HEK293 (cell line): Measurements from ENCODE around the gene HFM1.

Experiments
- CTCF ChIA-PET: fragments of 350-600 bp; formaldehyde crosslinking; extraction: SDS; loops from one replicate; lab custom pipeline; 2021; ENCODE audit warnings: antibody characterized with exemption; lab: Yijun Ruan, JAX
- POLR2A ChIA-PET: fragments of 300-600 bp; formaldehyde crosslinking; extraction: SDS; loops from one replicate; lab custom pipeline; 2020; ENCODE audit warnings: antibody characterized with exemption, inconsistent platforms; lab: Yijun Ruan, JAX
- H3K27ac ChIP-seq: fragments of 200-500 bp; sonication (Bioruptor generic); 2 replicates; pipeline ENCODE4 v1.5.1; 2014; ENCODE audit warnings: low read depth, low read length, control low read depth, inconsistent platforms; ENCODE audit errors: extremely low read depth
- H3K36me3 ChIP-seq, 2 experiments: fragments of 200-500 bp in 1 of 2; sonication (Bioruptor generic) in 1 of 2; 1 replicate in 1 of 2; 2 replicates in 1 of 2; pipeline ENCODE4 v1.5.1; 2014 to 2017; ENCODE audit warnings: inconsistent platforms in 2 of 2, low read length in 2 of 2; ENCODE audit not compliant: control insufficient read depth in 2 of 2, insufficient read depth in 1 of 2
- H3K4me1 ChIP-seq: fragments of 200-500 bp; sonication (Bioruptor generic); 2 replicates; pipeline ENCODE4 v1.5.1; 2014; ENCODE audit warnings: mild to moderate bottlenecking, low read length, inconsistent platforms; ENCODE audit not compliant: control insufficient read depth, insufficient read depth
- H3K4me3 ChIP-seq: 2 replicates; pipeline ENCODE4 v1.5.1; 2011; ENCODE audit warnings: low read depth, mild to moderate bottlenecking, control low read depth, low read length, moderate library complexity
- H3K9me3 ChIP-seq: fragments of 200-500 bp; sonication (Bioruptor generic); 2 replicates; pipeline ENCODE4 v1.5.1; 2014; ENCODE audit warnings: low read depth, low read length, inconsistent platforms; ENCODE audit not compliant: control insufficient read depth, insufficient read depth
- GLI4 ChIP-seq: fragments of 450-650 bp; formaldehyde crosslinking; IDR thresholded peaks from 2 replicates; pipeline ENCODE4 v1.5.1; 2016; ENCODE audit warnings: missing biosample characterization, missing genetic modification characterization
- HOXA7 ChIP-seq: sonication (generic); formaldehyde crosslinking; IDR thresholded peaks from 2 replicates; pipeline ENCODE4 v1.8.1; 2022; ENCODE audit warnings: missing genetic modification reagents, borderline replicate concordance
- TCF7L2 ChIP-seq: IDR thresholded peaks from 2 replicates; pipeline ENCODE4 v1.6.1; 2011; ENCODE audit warnings: low read depth, mild to moderate bottlenecking, inconsistent platforms, low read length, moderate library complexity, borderline replicate concordance
- ZFP37 ChIP-seq: fragments of 450-650 bp; formaldehyde crosslinking; IDR thresholded peaks from 2 replicates; pipeline ENCODE4 v1.5.1; 2016; ENCODE audit warnings: missing biosample characterization, missing genetic modification characterization
- ZNF157 ChIP-seq: fragments of 450-650 bp; formaldehyde crosslinking; IDR thresholded peaks from 2 replicates; pipeline ENCODE4 v1.5.1; 2016; ENCODE audit warnings: missing biosample characterization, missing genetic modification characterization
- ZNF394 ChIP-seq: fragments of 450-650 bp; formaldehyde crosslinking; IDR thresholded peaks from 2 replicates; pipeline ENCODE4 v1.5.1; 2016; ENCODE audit warnings: missing biosample characterization, missing genetic modification characterization, mild to moderate bottlenecking, moderate library complexity, borderline replicate concordance
- ZNF416 ChIP-seq: fragments of 450-650 bp; formaldehyde crosslinking; IDR thresholded peaks from 2 replicates; pipeline ENCODE4 v1.5.1; 2016; ENCODE audit warnings: missing biosample characterization, missing genetic modification characterization
- ZNF426 ChIP-seq: fragments of 450-650 bp; formaldehyde crosslinking; IDR thresholded peaks from 2 replicates; pipeline ENCODE4 v1.5.1; 2017; ENCODE audit warnings: missing biosample characterization, missing genetic modification characterization, mild to moderate bottlenecking, inconsistent platforms, moderate library complexity
- ZNF624 ChIP-seq: fragments of 450-650 bp; formaldehyde crosslinking; IDR thresholded peaks from 2 replicates; pipeline ENCODE4 v1.5.1; 2017; ENCODE audit warnings: missing biosample characterization, missing genetic modification characterization
- ZNF658 ChIP-seq: fragments of 450-650 bp; formaldehyde crosslinking; IDR thresholded peaks from 2 replicates; pipeline ENCODE4; 2016; ENCODE audit warnings: missing biosample characterization, missing genetic modification characterization
- TF ChIP-seq, protein P1 (sequence below): fragments of 450-650 bp; formaldehyde crosslinking; IDR thresholded peaks from 2 replicates; pipeline ENCODE4 v1.5.1; 2017; ENCODE audit warnings: missing biosample characterization, missing genetic modification characterization
- TF ChIP-seq, protein P2 (sequence below): fragments of 450-650 bp; formaldehyde crosslinking; IDR thresholded peaks from 2 replicates; pipeline ENCODE4 v1.5.1; 2016; ENCODE audit warnings: missing biosample characterization, missing genetic modification characterization, borderline replicate concordance
- TF ChIP-seq, protein P3 (sequence below): fragments of 450-650 bp; formaldehyde crosslinking; IDR thresholded peaks from 2 replicates; pipeline ENCODE4 v1.5.1; 2016; ENCODE audit warnings: missing biosample characterization, missing genetic modification characterization, low read depth
- TF ChIP-seq, protein P4 (sequence below): fragments of 450-650 bp; formaldehyde crosslinking; conservative IDR thresholded peaks from 2 replicates; pipeline ENCODE4 v1.5.1; 2016; ENCODE audit warnings: low read depth, missing biosample characterization, missing genetic modification characterization
- TF ChIP-seq, protein P5 (sequence below): sonication (generic); formaldehyde crosslinking; IDR thresholded peaks from 2 replicates; pipeline ENCODE4 v1.8.1; 2022; ENCODE audit warnings: mild to moderate bottlenecking, moderate library complexity, missing genetic modification reagents
- TF ChIP-seq, protein P6 (sequence below): fragments of 450-650 bp; formaldehyde crosslinking; IDR thresholded peaks from 2 replicates; pipeline ENCODE4 v1.5.1; 2017; ENCODE audit warnings: missing biosample characterization, missing genetic modification characterization
- TF ChIP-seq, protein P7 (sequence below): fragments of 450-650 bp; IDR thresholded peaks from 2 replicates; pipeline ENCODE4 v1.5.1; 2018; ENCODE audit warnings: missing biosample characterization, mild to moderate bottlenecking, missing genetic modification characterization

HFM1 gene

DNA sequence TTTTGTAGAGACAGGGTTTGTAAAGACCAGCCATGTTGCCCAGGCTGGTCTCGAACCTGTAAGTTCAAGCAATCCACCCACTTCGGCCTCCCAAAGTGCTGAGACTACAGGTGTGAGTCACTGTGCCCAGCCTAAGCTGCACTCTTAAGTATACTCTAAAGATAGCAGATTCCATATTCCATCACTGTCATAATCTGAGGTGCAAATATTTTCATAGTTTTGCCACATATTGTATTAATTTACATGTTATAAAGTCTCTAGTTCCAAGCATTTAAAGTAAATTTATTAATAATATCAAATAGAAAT is 121.3 kb downstream of the HFM1 start:
- no peaks in the 10 kb centered on the region for H3K9me3 ChIP-seq
- TF ChIP-seq TCF7L2 (no peak), ZNF658 (no peak), ZNF624 (tag by site-specific recombination) (no peak), ZNF416 (tag by site-specific recombination) (no peak), GLI4 (tag by site-specific recombination) (no peak), HOXA7 (no peak), ZNF157 (tag by site-specific recombination) (no peak), ZFP37 (tag by site-specific recombination) (no peak), ZNF426 (no peak), ZNF394 (no peak)
- TF ChIP-seq, protein P1, sequence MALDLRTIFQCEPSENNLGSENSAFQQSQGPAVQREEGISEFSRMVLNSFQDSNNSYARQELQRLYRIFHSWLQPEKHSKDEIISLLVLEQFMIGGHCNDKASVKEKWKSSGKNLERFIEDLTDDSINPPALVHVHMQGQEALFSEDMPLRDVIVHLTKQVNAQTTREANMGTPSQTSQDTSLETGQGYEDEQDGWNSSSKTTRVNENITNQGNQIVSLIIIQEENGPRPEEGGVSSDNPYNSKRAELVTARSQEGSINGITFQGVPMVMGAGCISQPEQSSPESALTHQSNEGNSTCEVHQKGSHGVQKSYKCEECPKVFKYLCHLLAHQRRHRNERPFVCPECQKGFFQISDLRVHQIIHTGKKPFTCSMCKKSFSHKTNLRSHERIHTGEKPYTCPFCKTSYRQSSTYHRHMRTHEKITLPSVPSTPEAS (tag by site-specific recombination), result no peak
- TF ChIP-seq, protein P2, sequence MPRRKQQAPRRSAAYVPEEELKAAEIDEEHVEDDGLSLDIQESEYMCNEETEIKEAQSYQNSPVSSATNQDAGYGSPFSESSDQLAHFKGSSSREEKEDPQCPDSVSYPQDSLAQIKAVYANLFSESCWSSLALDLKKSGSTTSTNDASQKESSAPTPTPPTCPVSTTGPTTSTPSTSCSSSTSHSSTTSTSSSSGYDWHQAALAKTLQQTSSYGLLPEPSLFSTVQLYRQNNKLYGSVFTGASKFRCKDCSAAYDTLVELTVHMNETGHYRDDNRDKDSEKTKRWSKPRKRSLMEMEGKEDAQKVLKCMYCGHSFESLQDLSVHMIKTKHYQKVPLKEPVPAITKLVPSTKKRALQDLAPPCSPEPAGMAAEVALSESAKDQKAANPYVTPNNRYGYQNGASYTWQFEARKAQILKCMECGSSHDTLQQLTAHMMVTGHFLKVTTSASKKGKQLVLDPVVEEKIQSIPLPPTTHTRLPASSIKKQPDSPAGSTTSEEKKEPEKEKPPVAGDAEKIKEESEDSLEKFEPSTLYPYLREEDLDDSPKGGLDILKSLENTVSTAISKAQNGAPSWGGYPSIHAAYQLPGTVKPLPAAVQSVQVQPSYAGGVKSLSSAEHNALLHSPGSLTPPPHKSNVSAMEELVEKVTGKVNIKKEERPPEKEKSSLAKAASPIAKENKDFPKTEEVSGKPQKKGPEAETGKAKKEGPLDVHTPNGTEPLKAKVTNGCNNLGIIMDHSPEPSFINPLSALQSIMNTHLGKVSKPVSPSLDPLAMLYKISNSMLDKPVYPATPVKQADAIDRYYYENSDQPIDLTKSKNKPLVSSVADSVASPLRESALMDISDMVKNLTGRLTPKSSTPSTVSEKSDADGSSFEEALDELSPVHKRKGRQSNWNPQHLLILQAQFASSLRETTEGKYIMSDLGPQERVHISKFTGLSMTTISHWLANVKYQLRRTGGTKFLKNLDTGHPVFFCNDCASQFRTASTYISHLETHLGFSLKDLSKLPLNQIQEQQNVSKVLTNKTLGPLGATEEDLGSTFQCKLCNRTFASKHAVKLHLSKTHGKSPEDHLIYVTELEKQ (tag by site-specific recombination), result no peak
- TF ChIP-seq, protein P3, sequence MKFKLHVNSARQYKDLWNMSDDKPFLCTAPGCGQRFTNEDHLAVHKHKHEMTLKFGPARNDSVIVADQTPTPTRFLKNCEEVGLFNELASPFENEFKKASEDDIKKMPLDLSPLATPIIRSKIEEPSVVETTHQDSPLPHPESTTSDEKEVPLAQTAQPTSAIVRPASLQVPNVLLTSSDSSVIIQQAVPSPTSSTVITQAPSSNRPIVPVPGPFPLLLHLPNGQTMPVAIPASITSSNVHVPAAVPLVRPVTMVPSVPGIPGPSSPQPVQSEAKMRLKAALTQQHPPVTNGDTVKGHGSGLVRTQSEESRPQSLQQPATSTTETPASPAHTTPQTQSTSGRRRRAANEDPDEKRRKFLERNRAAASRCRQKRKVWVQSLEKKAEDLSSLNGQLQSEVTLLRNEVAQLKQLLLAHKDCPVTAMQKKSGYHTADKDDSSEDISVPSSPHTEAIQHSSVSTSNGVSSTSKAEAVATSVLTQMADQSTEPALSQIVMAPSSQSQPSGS (tag by site-specific recombination), result no peak
- TF ChIP-seq, protein P4, sequence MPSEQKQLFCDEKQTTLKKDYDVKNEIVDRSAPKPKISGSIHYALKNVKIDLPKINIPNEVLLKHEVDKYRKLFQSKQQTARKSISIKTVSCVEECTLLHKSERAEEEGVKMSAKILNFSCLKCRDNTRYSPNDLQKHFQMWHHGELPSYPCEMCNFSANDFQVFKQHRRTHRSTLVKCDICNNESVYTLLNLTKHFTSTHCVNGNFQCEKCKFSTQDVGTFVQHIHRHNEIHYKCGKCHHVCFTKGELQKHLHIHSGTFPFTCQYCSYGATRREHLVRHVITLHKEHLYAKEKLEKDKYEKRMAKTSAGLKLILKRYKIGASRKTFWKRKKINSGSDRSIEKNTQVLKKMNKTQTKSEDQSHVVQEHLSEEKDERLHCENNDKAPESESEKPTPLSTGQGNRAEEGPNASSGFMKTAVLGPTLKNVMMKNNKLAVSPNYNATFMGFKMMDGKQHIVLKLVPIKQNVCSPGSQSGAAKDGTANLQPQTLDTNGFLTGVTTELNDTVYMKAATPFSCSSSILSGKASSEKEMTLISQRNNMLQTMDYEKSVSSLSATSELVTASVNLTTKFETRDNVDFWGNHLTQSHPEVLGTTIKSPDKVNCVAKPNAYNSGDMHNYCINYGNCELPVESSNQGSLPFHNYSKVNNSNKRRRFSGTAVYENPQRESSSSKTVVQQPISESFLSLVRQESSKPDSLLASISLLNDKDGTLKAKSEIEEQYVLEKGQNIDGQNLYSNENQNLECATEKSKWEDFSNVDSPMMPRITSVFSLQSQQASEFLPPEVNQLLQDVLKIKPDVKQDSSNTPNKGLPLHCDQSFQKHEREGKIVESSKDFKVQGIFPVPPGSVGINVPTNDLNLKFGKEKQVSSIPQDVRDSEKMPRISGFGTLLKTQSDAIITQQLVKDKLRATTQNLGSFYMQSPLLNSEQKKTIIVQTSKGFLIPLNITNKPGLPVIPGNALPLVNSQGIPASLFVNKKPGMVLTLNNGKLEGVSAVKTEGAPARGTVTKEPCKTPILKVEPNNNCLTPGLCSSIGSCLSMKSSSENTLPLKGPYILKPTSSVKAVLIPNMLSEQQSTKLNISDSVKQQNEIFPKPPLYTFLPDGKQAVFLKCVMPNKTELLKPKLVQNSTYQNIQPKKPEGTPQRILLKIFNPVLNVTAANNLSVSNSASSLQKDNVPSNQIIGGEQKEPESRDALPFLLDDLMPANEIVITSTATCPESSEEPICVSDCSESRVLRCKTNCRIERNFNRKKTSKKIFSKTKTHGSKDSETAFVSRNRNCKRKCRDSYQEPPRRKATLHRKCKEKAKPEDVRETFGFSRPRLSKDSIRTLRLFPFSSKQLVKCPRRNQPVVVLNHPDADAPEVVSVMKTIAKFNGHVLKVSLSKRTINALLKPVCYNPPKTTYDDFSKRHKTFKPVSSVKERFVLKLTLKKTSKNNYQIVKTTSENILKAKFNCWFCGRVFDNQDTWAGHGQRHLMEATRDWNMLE (tag by site-specific recombination), result no peak
- TF ChIP-seq, protein P5, sequence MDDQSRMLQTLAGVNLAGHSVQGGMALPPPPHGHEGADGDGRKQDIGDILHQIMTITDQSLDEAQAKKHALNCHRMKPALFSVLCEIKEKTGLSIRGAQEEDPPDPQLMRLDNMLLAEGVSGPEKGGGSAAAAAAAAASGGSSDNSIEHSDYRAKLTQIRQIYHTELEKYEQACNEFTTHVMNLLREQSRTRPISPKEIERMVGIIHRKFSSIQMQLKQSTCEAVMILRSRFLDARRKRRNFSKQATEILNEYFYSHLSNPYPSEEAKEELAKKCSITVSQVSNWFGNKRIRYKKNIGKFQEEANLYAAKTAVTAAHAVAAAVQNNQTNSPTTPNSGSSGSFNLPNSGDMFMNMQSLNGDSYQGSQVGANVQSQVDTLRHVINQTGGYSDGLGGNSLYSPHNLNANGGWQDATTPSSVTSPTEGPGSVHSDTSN, result no peak
- TF ChIP-seq, protein P6, sequence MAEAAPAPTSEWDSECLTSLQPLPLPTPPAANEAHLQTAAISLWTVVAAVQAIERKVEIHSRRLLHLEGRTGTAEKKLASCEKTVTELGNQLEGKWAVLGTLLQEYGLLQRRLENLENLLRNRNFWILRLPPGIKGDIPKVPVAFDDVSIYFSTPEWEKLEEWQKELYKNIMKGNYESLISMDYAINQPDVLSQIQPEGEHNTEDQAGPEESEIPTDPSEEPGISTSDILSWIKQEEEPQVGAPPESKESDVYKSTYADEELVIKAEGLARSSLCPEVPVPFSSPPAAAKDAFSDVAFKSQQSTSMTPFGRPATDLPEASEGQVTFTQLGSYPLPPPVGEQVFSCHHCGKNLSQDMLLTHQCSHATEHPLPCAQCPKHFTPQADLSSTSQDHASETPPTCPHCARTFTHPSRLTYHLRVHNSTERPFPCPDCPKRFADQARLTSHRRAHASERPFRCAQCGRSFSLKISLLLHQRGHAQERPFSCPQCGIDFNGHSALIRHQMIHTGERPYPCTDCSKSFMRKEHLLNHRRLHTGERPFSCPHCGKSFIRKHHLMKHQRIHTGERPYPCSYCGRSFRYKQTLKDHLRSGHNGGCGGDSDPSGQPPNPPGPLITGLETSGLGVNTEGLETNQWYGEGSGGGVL (tag by site-specific recombination), result no peak
- TF ChIP-seq, protein P7, sequence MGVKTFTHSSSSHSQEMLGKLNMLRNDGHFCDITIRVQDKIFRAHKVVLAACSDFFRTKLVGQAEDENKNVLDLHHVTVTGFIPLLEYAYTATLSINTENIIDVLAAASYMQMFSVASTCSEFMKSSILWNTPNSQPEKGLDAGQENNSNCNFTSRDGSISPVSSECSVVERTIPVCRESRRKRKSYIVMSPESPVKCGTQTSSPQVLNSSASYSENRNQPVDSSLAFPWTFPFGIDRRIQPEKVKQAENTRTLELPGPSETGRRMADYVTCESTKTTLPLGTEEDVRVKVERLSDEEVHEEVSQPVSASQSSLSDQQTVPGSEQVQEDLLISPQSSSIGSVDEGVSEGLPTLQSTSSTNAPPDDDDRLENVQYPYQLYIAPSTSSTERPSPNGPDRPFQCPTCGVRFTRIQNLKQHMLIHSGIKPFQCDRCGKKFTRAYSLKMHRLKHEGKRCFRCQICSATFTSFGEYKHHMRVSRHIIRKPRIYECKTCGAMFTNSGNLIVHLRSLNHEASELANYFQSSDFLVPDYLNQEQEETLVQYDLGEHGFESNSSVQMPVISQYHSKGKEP (tag by site-specific recombination), result no peak
- ChIA-PET POLR2A (interaction anchor here (0.9 kb wide), 1 partner anchor 217 kb away, joined by 3 read pairs; the partner anchor contains the start of gene CDC7), CTCF (interaction anchor here (0.6 to 8.1 kb wide), 29 partner anchors 14 to 1240 kb away, joined by 3 to 187 read pairs (median 4); partner anchors contain the start of gene HFM1)
- H3K4me3 ChIP-seq, result no peak overlapping the region
- no peaks in the 10 kb centered on the region for H3K36me3 ChIP-seq
- H3K27ac ChIP-seq, result no peak overlapping the region
- no peaks in the 10 kb centered on the region; the same call in 1 of the 2 replicates for H3K4me1 ChIP-seq
